Measurements from ENCODE around the gene TTC6.
A peak's percentile ranks its signal among the peaks of the same experiment; 100 is the strongest.

TTC6 gene

DNA sequence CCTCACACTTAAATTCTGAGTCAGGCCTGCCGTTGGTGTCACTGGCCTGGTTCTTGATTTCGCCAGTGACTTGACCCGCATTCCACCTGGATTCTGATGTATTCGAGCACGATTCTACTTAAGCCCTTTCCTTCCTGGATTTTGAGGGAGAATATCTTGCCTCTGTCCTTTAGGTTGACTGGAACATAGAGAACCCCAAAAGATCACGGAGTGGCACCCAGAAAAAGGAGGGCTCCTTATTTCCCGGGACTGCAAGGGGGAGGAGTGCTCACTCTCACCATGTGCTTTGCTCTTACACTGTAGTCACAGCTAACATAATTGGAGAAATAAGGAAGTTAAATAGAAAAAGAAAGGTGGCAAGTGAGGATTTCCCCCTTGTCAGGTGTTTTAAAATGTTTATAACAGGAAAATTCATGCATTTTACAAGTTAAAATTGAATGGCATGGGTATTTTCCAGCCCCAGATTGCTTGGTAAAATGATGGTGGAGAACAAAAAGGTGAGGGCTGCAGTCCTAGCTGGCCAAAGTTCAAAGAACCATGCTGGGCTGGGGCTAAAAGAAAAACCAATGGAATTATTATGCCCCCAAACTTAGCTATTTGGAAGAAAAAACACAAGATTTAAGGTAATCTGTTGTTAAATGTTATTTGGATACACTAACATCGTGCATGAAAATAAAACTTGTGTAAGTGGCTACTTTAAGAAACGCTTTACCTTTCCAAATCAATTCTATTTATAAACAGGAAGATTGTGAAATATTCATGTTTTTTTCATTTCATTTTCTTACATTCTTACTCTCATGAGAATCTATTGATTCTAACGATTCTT lies 9.2 kb upstream of the TTC6 start:
- peak; percentile 42 for DNase-seq

DNA sequence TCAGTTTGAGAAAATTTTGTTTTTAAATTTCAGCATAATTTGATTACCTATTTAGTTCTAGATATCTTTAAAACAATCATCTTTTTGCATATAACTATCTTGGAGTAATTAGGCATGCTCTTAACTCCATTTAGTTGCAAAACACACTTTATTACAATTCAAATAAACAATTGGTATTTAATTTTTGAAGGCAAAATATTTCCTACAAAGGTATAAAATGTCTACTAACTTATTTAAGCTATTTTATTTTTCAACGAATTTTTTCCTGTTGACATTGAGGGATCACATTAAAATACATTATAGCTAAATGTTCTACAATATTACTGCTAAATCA lies 8.7 kb upstream of the TTC6 start:
- DNase-seq: no peak

- DNase-seq: peak; percentile 63
These were observed 8.2 kb upstream of the TTC6 start for GRCh38 chr14:37587131-37587803.

DNA sequence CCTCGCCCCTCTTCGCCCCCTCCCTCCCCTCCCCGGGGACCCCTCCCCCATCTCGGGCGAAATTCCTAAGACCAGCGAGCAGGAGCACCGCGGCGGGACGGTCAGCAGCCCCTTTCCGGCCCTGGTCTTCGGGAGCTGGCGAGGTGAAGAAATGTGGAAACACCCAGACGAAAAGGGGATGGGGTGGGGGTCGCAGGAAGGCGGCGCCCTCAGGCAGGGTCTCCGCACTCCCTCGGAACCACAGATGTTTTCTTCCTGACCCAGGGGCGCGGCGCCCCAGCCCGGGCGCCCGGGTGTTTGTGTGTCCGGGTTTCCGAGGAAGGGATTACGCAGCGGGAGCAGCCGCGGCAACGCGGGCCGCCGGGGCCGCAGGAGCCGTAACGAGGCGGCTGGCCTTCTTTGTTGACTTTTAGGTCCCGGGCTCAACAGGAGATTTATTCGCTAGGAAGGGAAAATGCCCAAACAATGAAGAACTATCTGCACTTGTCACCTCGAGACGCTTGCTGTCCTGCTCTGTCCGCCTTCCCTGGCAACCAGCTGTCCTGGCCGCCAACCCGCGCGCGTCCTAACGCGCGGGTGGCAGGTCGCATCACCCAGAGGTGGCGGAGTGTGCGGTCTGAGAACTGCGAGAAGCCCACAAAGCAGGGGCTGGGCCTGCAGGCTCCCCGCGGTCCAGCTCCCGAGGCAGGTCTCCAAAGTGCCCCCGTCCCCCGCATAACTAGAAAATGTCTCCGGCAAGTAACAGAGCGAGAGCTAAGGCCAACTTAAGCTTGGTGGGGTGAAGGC lies 7.4 kb upstream of the TTC6 start:
- peak; percentile 92 for DNase-seq

GRCh38 chr14:37588667-37588955 lies 6.8 kb upstream of the TTC6 start:
- DNase-seq: no peak

DNA sequence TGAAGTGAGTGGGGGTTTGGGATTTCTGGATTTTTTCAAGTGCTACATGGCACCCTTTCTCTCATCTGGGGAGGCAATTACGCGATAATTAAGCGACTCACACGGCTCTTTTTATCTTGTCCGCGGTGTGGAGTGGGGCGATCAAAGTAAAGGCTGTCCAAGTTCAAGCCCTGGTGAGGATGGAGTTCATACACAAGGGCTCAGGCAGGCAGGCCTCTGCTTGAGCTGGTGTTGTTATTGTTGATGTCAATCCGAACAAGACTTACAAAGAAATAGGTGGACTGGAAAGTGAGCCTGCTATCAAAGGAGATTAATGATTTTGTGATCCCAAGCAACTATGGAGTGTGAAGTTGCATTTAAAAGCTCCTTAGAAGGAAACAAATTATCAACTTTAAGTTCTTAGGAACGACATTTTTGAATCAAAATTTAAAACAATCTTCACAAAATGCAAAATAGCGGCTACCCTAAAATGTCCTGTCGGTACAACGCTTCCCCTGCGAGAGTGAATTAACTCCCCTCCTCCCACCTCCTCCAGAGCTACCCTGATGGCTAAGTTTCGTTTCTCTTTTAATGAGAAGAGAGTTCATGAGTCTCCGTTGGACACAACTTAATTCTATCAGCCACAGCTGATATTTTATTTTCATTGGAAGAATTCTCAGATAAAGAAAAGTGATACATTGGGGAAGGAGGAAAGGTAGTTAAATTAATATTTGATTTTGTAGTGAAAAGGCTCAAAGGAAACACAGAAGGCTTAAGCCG lies 6.3 kb upstream of the TTC6 start:
- DNase-seq: peak; percentile 58

- no peak for DNase-seq
These were observed 5.6 kb upstream of the TTC6 start for GRCh38 chr14:37589715-37590427.

GRCh38 chr14:37590428-37591139 lies 4.8 kb upstream of the TTC6 start:
- DNase-seq: no peak

DNA sequence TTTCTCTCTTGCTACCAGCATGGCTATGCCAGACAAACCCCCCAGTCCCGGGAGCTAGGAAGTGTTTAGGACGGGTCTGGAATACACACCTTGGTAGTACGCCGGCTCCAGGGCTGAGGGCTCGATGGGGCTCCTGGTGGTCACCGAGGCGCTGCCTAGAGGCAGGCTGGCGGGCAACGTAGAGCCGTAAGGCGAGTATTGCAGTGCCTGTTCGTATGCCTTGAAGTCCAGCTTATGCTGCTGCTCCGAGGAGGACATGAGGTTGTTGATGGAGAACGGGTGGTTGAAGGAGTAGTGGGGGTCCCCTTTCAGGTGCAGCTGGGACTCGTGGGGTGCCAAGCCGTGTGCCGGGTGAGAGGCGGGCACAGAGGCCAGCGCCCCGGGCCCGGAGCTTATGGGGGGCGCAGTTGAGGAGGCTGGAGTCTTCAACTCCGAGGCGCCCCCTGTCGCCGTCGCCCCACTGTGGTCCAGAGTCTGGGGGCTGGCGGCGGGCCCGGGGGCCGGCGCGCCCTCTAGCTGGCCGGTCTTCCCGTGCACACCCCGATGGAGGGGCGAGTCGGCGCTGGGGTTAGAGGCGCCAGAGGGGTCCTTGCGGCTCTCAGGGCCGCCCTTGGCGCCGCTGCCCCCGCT lies 4.0 kb upstream of the TTC6 start:
- DNase-seq: peak; percentile 65

DNA sequence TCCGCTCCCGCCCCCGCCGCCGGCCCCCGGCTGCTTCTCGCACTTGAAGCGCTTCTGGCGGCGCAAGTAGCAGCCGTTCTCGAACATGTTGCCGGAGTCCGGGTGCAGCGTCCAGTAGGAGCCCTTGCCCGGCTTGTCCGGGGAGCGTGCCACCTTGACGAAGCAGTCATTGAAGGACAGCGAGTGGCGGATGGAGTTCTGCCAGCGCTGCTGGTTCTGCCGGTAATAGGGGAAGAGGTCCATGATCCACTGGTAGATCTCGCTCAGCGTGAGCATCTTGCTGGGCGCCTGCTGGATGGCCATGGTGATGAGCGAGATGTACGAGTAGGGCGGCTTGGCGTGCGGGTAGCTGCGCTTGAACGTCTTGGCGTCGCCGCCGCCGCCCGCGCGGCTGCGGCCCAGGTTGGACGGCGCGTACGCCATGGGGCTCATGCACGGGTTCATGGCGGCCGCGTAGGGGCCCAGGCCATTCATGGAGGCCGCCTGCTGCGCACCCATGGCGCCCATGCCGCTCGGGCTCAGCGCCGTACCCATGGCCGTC lies 3.4 kb upstream of the TTC6 start:
- DNase-seq: peak; percentile 66

GRCh38 chr14:37592482-37593408 lies 2.7 kb upstream of the TTC6 start:
- DNase-seq: peak; percentile 63

- no peak for DNase-seq
These were observed 1.8 kb upstream of the TTC6 start for GRCh38 chr14:37593511-37594237.

DNA sequence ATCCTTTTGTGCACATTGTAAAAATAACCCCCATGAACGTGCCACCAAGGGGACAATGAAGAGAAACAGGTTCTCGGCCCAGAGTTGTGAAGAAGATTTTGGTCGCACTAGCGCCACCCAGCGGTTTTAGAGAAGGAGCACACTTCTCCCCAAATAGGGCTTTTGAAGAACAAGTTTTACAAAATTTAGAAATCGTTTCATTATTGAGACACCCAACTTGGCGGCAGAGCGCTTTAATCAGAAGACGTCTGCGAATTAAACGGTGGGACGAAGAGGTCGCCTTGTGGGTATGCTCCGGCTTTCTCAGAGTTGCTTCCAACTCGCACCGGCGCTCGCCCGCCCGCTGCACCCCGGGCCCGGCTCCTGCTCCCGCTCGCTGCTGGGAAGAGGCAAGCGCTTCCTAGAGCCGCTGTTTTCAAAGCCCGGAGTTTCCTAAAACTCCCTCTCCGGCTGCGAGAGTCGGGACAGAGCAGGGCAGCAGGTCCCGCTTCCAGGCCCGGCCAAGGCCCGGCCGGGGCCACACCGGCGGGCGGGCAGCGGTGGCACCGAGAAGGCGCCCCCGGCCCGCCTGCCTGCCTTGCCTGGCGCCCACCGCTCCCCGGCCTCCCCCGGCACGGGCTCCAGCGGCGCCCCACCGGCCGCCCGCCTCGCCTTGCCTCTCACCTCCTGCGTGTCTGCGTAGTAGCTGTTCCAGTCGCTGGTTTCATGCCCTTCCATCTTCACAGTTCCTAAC lies 1.0 kb upstream of the TTC6 start:
- DNase-seq: peak; percentile 84

- DNase-seq: peak; percentile 69
These were observed 586 bp downstream of the TTC6 start for GRCh38 chr14:37595809-37596621.

- no peak for DNase-seq
These were observed 1.5 kb downstream of the TTC6 start for GRCh38 chr14:37596790-37597472.

GRCh38 chr14:37597538-37597913 lies 2.1 kb downstream of the TTC6 start:
- DNase-seq: peak; percentile 53

All from right kidney (tissue), 1 donor.